Psoas muscle (tissue), 8 donors: Measurements from ENCODE around the gene FASLG. TPM values are rescaled to one million over a fixed set of nuclear protein-coding genes. Genes with fewer than 3 reads are reported as not detected.
"Not testable (repeated sequence)": the region's sequence is repeated elsewhere in the genome, so short reads cannot be mapped to it uniquely, and the experiment has no call there.

Experiments
- ATAC-seq, 4 donors: fragments of 200-7000 bp; cut with Tn5 transposase; one replicate each; pipeline ENCODE4 v1.9.1; 2020; ENCODE audit warnings: moderate library complexity in 3 of 4, mild to moderate bottlenecking in 2 of 4
- DNase-seq, 2 donors: peaks; one replicate each; pipeline ENCODE4 v3.0.0-alpha.2; 2020
- H3K27ac ChIP-seq: fragments of 200-600 bp; one replicate; pipeline ENCODE4 v1.8.0; 2022
- H3K27me3 ChIP-seq, 3 donors: fragments of 200-600 bp in 1 of 3; one replicate each; pipeline versions ENCODE4 v1.6.1 to v1.8.0; 2013 to 2022; ENCODE audit warnings: low read length in 2 of 3, mild to moderate bottlenecking in 2 of 3, moderate library complexity in 1 of 3; ENCODE audit not compliant: insufficient read depth in 3 of 3
- H3K36me3 ChIP-seq, 2 donors: fragments of 200-600 bp in 1 of 2; one replicate each; pipeline versions ENCODE4 v1.6.1 to v1.8.0; 2013 to 2022; ENCODE audit warnings: low read depth in 1 of 2, mild to moderate bottlenecking in 1 of 2, moderate library complexity in 1 of 2; ENCODE audit not compliant: insufficient read depth in 1 of 2
- H3K4me1 ChIP-seq: fragments of 200-600 bp; one replicate; pipeline ENCODE4 v1.8.0; 2022
- H3K4me3 ChIP-seq: fragments of 200-600 bp; one replicate; pipeline ENCODE4 v1.8.0; 2022; ENCODE audit warnings: mild to moderate bottlenecking
- H3K9me3 ChIP-seq: fragments of 200-600 bp; one replicate; pipeline ENCODE4 v1.8.0; 2022
- WGBS, 3 donors: extraction: QIAGEN DNeasy Blood & Tissue Kit; methylation state at CpG; one replicate each; pipeline versions ENCODE4 v1.1.6 to v1.1.7; 2013; 5-methylcytosine and 5-hydroxymethylcytosine counted together
- intact Hi-C, 2 donors: fragments of 100-400 bp; cut with DNase I; formaldehyde crosslinking; loops; one replicate each; pipeline versions ENCODE4 v1.11.0 to v1.14.2; 2022
- polyA plus RNA-seq, 3 donors: library from polyadenylated mRNA; stranded (reverse); fragments of 200-250 nt; gene quantifications; one replicate each; pipeline ENCODE4 v1.2.3, GENCODE V29; 2013
- total RNA-seq, 4 donors: library from RNA; stranded (reverse); fragmentation: NEBNext Ultra II Directional in 2 of 4; extraction: Animal tissue kit (Norgen Biotek cat#: 25700) in 2 of 4; gene quantifications; one replicate each; pipeline versions ENCODE4 v1.2.1 to v1.2.4, GENCODE V29; 2021 to 2023
- TF ChIP-seq, protein P1 (sequence below): fragments of 200-600 bp; IDR thresholded peaks from one replicate; pipeline ENCODE4 v1.8.0; 2022; ENCODE audit warnings: antibody characterized with exemption
- donor health status: healthy with polysubstance abuse.
- donor health status: DM: no; HTN: no; CAD: no; lungs with moderate emphysema.
- donor health status: Bipolar disorder and iron deficiency.
- donor health status: healthy.
- donor health status: DM: yes; HTN: yes; CAD: no.
- donor health status: DM: no; HTN: no; CAD: no.
- donor health status: DM: no; HTN: no; CAD: no.
- donor health status: DM: yes; HTN: yes; CAD: no.

The FASLG gene
- total and polyA plus RNA-seq, 7 donors = 0.17 TPM; not detected in 6

DNA sequence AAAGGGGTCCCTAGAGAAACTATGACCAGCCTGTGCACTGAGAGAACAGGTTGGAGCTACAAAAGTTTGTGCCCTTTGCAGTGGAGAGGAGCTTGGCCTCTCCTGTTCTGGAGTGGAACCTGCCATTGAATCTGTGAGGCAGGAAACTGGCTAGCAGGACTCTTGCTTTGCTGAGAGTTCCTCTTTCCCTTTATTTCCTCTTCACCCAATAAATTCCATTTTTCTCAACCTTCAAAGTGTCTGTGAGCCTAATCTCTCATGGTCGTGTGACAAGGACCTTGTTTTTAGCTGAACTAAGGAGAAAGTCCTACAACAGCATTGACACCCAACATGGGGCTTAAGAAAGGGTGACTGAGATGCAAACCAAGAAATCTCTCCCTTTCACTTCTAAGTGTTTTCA lies 42.7 kb upstream of the FASLG start:
- H3K27me3 ChIP-seq = no peaks in the 10 kb centered on the region
- 52 to 58% (median 53%) methylated on average over 1 of the region's 1 CpG for WGBS, 3 donors

DNA sequence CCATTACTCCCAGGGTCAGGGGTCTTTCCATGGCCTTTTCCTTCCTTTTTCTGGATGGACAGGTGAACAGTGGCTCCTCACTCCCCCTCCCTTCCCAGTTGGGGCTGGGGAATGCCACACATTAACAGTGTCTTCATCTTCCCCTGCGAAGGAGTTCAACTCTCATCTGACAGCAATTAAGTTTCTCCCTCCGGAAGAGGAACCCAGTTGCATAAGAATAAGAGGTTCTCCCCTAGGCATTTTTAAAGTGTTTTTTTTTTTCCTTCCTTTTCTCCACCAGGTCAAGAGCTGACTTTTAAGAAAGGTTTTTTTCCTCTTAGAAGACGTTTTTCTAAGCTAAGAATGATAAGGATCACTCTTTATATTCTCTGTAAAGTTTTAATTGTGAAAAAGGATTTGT lies 42.3 kb upstream of the FASLG start:
- Histone ChIP-seq H3K9me3 (peaks cover 12% of the 10 kb centered on the region), H3K4me1 (no peaks in the 10 kb centered on the region), H3K27me3 (no peaks in the 10 kb centered on the region), H3K4me3 (no peak overlapping the region), H3K27ac (no peak overlapping the region), H3K36me3 (no peaks in the 10 kb centered on the region)
- intact Hi-C loops = no loop called here
- DNase-seq (no peak), ATAC-seq (no peak)
- 60 to 72% (median 62%) methylated on average over 3 of the region's 3 CpGs for WGBS, 3 donors
- TF ChIP-seq, protein P1, sequence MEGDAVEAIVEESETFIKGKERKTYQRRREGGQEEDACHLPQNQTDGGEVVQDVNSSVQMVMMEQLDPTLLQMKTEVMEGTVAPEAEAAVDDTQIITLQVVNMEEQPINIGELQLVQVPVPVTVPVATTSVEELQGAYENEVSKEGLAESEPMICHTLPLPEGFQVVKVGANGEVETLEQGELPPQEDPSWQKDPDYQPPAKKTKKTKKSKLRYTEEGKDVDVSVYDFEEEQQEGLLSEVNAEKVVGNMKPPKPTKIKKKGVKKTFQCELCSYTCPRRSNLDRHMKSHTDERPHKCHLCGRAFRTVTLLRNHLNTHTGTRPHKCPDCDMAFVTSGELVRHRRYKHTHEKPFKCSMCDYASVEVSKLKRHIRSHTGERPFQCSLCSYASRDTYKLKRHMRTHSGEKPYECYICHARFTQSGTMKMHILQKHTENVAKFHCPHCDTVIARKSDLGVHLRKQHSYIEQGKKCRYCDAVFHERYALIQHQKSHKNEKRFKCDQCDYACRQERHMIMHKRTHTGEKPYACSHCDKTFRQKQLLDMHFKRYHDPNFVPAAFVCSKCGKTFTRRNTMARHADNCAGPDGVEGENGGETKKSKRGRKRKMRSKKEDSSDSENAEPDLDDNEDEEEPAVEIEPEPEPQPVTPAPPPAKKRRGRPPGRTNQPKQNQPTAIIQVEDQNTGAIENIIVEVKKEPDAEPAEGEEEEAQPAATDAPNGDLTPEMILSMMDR = no peak

More for the DNA sequence above, 42.7 kb upstream of the FASLG start:
- Histone ChIP-seq H3K4me3 (no peak overlapping the region), H3K9me3 (peaks cover 12% of the 10 kb centered on the region), H3K4me1 (no peaks in the 10 kb centered on the region), H3K27ac (no peak overlapping the region), H3K36me3 (peaks cover 0 to 2% of the 10 kb centered on the region in 2 donors)
- TF ChIP-seq, protein P1 = no peak
- no peak for DNase-seq
- intact Hi-C loops = no loop called here
- no peak for ATAC-seq

DNA sequence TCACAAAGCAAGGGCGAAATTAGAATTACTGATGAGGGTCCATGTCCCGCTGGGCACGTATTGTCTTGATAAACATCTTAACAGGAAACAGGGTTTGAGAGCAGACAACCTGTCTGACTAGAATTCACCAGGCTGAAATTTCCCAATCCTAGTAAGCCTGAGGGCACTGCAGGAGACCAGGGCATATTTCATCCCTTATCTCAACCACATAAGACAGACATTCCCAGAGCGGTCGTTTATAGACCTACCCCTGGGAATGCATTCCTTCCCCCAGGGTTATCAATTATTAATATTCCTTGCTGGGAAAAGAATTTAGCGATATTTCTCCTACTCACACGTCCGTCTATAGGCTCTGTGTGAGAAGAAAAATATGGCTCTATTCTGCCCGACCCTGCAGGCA lies 38.3 kb upstream of the FASLG start:
- intact Hi-C loops, H3K27me3 ChIP-seq, ATAC-seq, H3K27ac ChIP-seq, H3K36me3 ChIP-seq, DNase-seq, H3K4me3 ChIP-seq, H3K4me1 ChIP-seq: not testable (repeated sequence)
- peaks cover 12% of the 10 kb centered on the region for H3K9me3 ChIP-seq
- WGBS, 3 donors = 86 to 90% (median 89%) methylated on average over 9 of the region's 9 CpGs

DNA sequence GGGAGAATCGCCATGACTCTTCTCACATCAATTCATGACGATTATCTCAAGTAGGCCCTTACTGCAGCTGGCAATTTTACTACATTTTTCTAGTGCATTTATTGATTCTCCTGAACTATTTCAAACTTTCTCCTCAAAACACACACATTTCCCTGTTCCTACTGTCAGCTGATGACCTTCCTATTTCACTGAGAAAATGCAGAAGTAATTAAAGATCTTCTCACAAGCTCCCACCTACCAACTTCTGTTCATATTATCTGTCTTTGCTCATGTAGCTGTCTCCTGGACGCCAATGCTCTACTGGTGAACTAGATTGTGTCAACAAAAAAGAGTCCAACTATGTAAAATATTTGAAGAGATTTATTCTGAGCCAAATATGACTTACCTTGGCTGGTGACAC lies 36.4 kb upstream of the FASLG start:
- Histone ChIP-seq H3K27ac (no peak overlapping the region), H3K27me3 (no peaks in the 10 kb centered on the region), H3K36me3 (no peaks in the 10 kb centered on the region), H3K4me3 (no peak overlapping the region), H3K9me3 (peaks cover 12% of the 10 kb centered on the region), H3K4me1 (no peaks in the 10 kb centered on the region)
- ATAC-seq (no peak), DNase-seq (no peak)
- WGBS, 3 donors = 83 to 87% (median 84%) methylated on average over 3 of the region's 3 CpGs
- intact Hi-C loops = no loop called here
- TF ChIP-seq, protein P1 = no peak

DNA sequence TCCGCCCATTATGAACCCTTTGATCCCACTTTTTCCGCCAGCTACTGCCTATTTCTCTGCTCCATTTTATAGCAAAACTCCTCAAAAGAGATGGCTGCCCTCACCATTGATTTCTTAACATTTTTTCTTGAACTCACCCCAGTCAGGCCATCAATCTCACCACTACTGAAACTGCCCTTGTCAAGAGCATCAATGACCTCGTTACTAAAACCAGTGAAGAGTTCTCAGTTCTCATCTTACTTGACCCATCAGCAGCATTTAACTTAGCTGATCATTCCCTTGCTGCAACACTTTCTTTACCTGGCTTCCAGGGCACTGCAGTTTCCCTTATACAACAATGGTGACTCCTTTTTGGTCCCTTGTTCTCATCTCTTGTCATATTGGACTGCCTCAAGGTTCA lies 35.2 kb upstream of the FASLG start:
- Histone ChIP-seq H3K27me3 (no peaks in the 10 kb centered on the region), H3K9me3 (peaks cover 12% of the 10 kb centered on the region)
- intact Hi-C loops = no loop called here

More for the DNA sequence above, 35.2 kb upstream of the FASLG start:
- Histone ChIP-seq H3K36me3 (no peaks in the 10 kb centered on the region), H3K4me1 (no peaks in the 10 kb centered on the region), H3K4me3 (no peak overlapping the region), H3K27ac (no peak overlapping the region)
- TF ChIP-seq, protein P1 = no peak
- ATAC-seq = no peak
- DNase-seq = no peak
- WGBS, 3 donors = 57 to 71% (median 60%) methylated on average over 3 of the region's 3 CpGs
